Measurements from ENCODE around the gene UBL7. TPM values are rescaled to one million over a fixed set of nuclear protein-coding genes. Genes with fewer than 3 reads are reported as not detected.
A peak's percentile ranks its signal among the peaks of the same experiment; 100 is the strongest.

Gene UBL7
- total and polyA plus RNA-seq, 10 of the 15 experiments (the other 5 are each of a cell fraction or from before 2014, with no cell fraction given) = 25.9 to 145 (median 90.1) TPM

DNA sequence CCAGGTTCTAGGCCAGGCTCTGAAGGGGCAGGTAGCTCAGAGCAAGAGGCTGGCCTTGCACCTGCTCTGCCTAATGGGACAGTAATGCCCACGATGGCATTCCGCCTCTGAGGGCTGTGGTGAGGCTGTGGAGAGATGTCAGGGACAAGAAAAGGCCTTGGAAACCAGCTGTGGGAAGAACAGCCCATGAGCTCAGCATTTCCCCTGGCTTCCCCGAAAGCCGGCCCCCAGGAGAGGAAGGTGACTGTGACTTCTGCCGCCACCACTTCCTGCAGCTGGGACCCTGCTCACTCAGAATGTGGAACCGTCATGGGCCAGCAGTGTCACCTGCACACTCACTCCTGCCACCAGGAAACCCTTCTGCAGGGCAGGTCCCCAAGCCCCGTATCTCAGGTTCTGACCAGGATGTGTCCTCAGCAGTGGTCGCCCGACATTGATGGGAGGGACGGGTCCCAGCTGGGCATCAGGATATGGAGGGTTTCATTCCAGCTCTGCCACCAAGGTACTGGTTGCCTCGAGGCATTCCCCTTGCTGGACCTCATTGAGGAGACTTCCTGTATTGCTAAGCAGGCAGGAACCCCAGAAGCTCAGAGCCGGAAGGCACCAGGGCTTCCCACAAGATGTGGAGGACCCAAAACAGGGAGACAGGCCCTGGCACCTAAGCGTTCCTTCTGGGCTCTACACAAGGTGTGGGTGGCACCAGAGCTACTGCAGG is 57.9 kb downstream of the UBL7 start (continued):
- TF ChIP-seq, protein P1, sequence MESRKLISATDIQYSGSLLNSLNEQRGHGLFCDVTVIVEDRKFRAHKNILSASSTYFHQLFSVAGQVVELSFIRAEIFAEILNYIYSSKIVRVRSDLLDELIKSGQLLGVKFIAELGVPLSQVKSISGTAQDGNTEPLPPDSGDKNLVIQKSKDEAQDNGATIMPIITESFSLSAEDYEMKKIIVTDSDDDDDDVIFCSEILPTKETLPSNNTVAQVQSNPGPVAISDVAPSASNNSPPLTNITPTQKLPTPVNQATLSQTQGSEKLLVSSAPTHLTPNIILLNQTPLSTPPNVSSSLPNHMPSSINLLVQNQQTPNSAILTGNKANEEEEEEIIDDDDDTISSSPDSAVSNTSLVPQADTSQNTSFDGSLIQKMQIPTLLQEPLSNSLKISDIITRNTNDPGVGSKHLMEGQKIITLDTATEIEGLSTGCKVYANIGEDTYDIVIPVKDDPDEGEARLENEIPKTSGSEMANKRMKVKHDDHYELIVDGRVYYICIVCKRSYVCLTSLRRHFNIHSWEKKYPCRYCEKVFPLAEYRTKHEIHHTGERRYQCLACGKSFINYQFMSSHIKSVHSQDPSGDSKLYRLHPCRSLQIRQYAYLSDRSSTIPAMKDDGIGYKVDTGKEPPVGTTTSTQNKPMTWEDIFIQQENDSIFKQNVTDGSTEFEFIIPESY (IDR thresholded peaks at IDR 0.05) = no peak
- TF ChIP-seq, protein P2, sequence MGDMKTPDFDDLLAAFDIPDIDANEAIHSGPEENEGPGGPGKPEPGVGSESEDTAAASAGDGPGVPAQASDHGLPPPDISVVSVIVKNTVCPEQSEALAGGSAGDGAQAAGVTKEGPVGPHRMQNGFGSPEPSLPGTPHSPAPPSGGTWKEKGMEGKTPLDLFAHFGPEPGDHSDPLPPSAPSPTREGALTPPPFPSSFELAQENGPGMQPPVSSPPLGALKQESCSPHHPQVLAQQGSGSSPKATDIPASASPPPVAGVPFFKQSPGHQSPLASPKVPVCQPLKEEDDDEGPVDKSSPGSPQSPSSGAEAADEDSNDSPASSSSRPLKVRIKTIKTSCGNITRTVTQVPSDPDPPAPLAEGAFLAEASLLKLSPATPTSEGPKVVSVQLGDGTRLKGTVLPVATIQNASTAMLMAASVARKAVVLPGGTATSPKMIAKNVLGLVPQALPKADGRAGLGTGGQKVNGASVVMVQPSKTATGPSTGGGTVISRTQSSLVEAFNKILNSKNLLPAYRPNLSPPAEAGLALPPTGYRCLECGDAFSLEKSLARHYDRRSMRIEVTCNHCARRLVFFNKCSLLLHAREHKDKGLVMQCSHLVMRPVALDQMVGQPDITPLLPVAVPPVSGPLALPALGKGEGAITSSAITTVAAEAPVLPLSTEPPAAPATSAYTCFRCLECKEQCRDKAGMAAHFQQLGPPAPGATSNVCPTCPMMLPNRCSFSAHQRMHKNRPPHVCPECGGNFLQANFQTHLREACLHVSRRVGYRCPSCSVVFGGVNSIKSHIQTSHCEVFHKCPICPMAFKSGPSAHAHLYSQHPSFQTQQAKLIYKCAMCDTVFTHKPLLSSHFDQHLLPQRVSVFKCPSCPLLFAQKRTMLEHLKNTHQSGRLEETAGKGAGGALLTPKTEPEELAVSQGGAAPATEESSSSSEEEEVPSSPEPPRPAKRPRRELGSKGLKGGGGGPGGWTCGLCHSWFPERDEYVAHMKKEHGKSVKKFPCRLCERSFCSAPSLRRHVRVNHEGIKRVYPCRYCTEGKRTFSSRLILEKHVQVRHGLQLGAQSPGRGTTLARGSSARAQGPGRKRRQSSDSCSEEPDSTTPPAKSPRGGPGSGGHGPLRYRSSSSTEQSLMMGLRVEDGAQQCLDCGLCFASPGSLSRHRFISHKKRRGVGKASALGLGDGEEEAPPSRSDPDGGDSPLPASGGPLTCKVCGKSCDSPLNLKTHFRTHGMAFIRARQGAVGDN (IDR thresholded peaks at IDR 0.05) = peak; percentile 10; the same call in 1 of the 2 replicates
- TF ChIP-seq BMI1 (IDR thresholded peaks at IDR 0.05; ENCODE audit: borderline replicate concordance) = no peak
- TF ChIP-seq RBBP5 (conservative IDR thresholded peaks at IDR 0.05) = no peak
- 0 out of 2 replicates have a peak, but pooled peaks have one; percentile 11 for TF ChIP-seq CHD2 (IDR thresholded peaks at IDR 0.05; ENCODE audit: borderline replicate concordance, low read depth, low read length)
- TF ChIP-seq, protein P3, sequence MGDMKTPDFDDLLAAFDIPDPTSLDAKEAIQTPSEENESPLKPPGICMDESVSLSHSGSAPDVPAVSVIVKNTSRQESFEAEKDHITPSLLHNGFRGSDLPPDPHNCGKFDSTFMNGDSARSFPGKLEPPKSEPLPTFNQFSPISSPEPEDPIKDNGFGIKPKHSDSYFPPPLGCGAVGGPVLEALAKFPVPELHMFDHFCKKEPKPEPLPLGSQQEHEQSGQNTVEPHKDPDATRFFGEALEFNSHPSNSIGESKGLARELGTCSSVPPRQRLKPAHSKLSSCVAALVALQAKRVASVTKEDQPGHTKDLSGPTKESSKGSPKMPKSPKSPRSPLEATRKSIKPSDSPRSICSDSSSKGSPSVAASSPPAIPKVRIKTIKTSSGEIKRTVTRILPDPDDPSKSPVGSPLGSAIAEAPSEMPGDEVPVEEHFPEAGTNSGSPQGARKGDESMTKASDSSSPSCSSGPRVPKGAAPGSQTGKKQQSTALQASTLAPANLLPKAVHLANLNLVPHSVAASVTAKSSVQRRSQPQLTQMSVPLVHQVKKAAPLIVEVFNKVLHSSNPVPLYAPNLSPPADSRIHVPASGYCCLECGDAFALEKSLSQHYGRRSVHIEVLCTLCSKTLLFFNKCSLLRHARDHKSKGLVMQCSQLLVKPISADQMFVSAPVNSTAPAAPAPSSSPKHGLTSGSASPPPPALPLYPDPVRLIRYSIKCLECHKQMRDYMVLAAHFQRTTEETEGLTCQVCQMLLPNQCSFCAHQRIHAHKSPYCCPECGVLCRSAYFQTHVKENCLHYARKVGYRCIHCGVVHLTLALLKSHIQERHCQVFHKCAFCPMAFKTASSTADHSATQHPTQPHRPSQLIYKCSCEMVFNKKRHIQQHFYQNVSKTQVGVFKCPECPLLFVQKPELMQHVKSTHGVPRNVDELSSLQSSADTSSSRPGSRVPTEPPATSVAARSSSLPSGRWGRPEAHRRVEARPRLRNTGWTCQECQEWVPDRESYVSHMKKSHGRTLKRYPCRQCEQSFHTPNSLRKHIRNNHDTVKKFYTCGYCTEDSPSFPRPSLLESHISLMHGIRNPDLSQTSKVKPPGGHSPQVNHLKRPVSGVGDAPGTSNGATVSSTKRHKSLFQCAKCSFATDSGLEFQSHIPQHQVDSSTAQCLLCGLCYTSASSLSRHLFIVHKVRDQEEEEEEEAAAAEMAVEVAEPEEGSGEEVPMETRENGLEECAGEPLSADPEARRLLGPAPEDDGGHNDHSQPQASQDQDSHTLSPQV (IDR thresholded peaks at IDR 0.05) = no peak; the same call in 1 of the 2 replicates
- TF ChIP-seq STAT3 (IDR thresholded peaks at IDR 0.05; ENCODE audit: low read depth, low read length) = no peak
- TF ChIP-seq, protein P4, sequence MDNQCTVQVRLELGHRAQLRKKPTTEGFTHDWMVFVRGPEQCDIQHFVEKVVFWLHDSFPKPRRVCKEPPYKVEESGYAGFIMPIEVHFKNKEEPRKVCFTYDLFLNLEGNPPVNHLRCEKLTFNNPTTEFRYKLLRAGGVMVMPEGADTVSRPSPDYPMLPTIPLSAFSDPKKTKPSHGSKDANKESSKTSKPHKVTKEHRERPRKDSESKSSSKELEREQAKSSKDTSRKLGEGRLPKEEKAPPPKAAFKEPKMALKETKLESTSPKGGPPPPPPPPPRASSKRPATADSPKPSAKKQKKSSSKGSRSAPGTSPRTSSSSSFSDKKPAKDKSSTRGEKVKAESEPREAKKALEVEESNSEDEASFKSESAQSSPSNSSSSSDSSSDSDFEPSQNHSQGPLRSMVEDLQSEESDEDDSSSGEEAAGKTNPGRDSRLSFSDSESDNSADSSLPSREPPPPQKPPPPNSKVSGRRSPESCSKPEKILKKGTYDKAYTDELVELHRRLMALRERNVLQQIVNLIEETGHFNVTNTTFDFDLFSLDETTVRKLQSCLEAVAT (IDR thresholded peaks at IDR 0.05) = 0 out of 2 replicates have a peak, but pooled peaks have one; percentile 14
- no peak for TF ChIP-seq RCOR1 (conservative IDR thresholded peaks at IDR 0.05; ENCODE audit: low read depth, low read length)
- no peak for TF ChIP-seq RFX5 (IDR thresholded peaks at IDR 0.05; ENCODE audit: low read depth, low read length)
- no peak for TF ChIP-seq FOXM1 (IDR thresholded peaks at IDR 0.05; ENCODE audit: low read depth, low read length)
- TF ChIP-seq ATF7 (IDR thresholded peaks at IDR 0.05; ENCODE audit: low read depth) = peak; percentile 80
- no peak for TF ChIP-seq SREBF2 (IDR thresholded peaks at IDR 0.05; ENCODE audit: low read length)
- TF ChIP-seq, protein P5, sequence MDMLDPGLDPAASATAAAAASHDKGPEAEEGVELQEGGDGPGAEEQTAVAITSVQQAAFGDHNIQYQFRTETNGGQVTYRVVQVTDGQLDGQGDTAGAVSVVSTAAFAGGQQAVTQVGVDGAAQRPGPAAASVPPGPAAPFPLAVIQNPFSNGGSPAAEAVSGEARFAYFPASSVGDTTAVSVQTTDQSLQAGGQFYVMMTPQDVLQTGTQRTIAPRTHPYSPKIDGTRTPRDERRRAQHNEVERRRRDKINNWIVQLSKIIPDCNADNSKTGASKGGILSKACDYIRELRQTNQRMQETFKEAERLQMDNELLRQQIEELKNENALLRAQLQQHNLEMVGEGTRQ (IDR thresholded peaks at IDR 0.05; ENCODE audit: borderline replicate concordance, low read depth, low read length) = no peak
- TF ChIP-seq MYB (IDR thresholded peaks at IDR 0.05; ENCODE audit: borderline replicate concordance, low read depth, low read length) = no peak
- TF ChIP-seq MEF2A (IDR thresholded peaks at IDR 0.05; ENCODE audit: insufficient read depth, low read depth, low read length) = peak; percentile 47; the same call in 1 of the 2 replicates
- TF ChIP-seq BRCA1 (IDR thresholded peaks at IDR 0.05; ENCODE audit: low read depth, low read length) = no peak

Data from GM12878 (cell line).